ENCODE data around the gene DYNC2LI1.

DYNC2LI1 gene

GRCh38 chr2:43851011-43851980 is 77.5 kb downstream of the DYNC2LI1 start:
- DNase-seq = no peak

- DNase-seq = no peak
Measured at GRCh38 chr2:43852196-43852730, 78.4 kb downstream of the DYNC2LI1 start.

- no peak for DNase-seq
Measured at GRCh38 chr2:43853141-43854081, 79.6 kb downstream of the DYNC2LI1 start.

GRCh38 chr2:43854671-43855070 is 80.8 kb downstream of the DYNC2LI1 start:
- no peak for DNase-seq

GRCh38 chr2:43855292-43855691 is 81.5 kb downstream of the DYNC2LI1 start:
- no peak for DNase-seq

Measured in CD4-positive, alpha-beta T cell treated with Interleukin-10 for 1 hour (primary cell).